HG02884 (cell line): ENCODE data around the gene COX19.
"Not testable (repeated sequence)": the region's sequence is repeated elsewhere in the genome, so short reads cannot be mapped to it uniquely, and the experiment has no call there.

ENCODE experiments used
- ATAC-seq: cut with Tn5 transposase; IDR thresholded peaks from one replicate; pipeline ENCODE4 v1.9.1; 2021; ENCODE audit warnings: mild to moderate bottlenecking, moderate library complexity; ENCODE audit not compliant: unreplicated experiment

COX19 gene

DNA sequence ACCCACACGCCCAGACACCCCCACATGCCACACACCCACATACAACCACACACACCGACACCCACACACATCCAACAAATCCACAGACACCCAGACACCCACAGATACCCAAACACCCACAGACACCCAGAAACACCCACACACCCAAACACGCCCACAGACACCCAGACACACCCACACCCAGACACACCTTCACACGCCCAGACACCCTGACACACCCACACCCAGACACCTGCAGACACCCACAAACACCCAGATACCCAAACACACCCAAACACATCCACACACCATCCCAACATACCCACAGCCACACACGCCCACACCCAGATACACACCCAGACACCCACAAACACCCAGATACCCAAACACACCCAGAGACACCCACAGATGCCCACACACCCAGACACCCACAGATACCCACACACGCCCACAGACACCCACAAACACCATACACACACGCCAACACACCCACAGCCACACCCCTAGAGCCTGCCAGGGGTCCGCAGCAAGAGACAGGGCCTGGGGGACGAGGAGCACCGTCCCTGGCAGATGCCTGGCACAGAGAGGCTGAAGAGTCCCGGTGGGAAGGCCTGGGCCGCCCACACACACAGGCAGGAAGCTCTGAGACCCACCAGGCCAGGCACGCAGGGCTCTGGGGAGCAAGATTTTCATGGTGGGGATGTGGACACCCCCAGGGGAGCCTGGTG lies 36.1 kb upstream of the COX19 start:
- no peak for ATAC-seq

DNA sequence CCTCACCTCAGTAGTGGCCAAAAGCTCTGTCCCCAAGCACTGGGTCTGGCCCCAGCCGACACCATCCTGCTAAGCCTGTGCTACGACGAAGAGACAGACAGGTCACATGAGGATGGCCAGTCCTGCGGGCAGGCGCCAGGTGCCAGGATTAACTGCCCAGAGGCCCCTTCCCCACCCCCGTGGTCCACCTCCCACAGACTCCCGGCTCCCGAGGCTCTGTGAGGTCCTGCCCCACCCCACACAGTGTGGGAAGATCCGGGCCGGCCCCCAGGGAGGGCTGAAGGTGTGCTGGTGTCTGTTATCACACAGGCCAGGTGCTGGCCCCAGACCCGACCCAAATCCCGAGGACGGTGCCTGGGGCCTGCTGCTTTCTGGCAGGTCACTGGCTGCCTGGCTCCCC lies 34.9 kb upstream of the COX19 start:
- no peak for ATAC-seq

DNA sequence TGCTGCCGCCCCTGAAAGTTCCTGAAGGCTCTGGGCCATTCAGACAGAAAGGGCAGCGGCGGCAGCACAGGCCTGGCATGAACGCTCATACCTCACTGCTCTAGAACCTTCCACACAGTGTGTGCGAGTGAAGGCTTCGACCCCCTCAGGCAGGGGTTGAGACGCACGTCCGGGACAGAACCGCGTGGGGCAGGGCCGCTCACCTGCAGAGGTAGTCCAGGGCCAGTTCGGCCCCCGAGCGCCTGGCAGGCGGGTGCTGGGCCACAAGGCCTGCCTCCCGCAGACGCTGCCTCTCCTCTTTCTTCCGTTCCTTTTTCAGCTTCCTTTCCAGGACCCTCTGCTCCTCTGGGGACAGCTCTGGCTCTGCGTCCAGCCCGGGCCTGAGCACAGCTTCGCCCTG lies 34.4 kb upstream of the COX19 start:
- no peak for ATAC-seq

DNA sequence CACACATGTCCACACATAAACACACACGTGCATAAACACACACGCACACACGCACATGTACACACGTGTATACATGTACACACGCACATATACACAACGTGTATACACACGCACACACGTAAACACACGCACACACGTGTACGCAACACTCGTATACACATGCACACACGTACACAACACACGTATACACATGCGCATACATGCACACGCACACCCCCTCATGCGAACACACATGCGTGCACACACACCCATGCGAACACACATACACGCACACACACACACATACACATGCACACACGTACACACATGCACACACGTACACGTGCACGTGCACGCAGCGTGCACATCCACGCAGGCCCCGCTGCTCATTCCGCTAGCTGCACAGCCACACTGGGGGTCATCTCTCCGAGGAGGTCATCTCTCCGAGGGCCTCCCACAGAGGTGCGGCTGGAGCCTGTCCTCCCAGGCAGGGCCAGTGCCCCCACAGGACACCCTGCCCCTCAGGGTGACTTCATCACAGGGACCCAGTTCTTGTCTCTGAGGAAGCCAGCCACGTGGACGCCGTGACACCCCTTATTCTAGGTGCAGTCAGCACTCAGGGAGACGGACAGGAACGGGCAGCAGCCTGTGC lies 33.5 kb upstream of the COX19 start:
- no peak for ATAC-seq

DNA sequence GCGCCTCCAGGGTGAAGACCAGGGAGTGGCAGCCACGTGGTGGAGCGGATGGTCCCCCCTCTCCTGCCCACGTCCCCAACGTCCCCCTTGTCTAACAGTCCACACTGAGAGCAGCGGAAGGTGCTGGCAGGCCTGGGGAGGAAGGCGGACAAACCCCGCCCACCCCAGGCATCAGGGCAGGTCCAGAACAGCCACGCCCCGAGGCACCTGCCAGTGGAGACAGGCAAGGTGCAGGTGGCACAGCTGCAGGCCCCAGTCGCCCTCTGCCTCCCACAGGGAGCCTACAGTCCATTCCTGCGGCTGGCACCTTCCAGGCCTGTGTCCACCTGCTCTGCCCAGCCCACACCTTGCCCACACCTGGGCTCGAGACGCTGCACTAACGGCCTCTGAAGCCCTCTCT lies 32.6 kb upstream of the COX19 start:
- no peak for ATAC-seq

DNA sequence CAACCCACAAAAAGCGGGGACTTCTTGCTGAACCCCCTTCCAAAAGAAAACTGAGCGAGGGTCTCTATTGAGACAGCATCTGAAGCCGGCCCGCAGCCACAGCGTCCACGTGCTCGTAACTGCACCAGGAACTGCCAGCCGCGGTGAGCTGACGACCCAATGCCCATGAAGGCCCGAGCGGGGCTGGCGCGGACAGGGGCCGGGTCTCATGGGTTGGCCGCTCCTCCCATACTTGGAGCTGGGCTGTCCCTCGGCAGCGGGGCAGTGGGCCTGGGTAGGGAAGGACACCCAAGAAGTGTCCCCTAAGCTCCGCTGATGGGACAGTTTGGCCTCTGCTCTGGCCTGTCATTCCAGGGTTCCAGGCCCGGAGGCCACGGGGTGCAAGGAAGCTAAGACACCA lies 30.0 kb upstream of the COX19 start:
- ATAC-seq = no peak

GRCh38 chr7:1004018-1004852 lies 28.9 kb upstream of the COX19 start:
- no peak for ATAC-seq

DNA sequence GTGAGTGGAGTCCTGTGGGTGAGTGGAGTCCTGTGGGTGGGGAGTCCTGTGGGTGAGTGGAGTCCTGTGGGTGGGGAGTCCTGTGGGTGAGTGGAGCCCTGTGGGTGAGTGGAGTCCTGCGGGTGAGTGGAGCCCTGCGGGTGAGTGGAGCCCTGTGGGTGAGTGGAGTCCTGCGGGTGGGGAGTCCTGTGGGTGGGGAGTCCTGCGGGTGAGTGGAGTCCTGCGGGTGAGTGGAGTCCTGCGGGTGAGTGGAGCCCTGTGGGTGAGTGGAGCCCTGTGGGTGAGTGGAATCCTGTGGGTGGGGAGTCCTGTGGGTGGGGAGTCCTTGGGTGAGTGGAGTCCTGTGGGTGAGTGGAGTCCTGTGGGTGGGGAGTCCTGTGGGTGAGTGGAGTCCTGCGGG lies 27.1 kb upstream of the COX19 start:
- not testable (repeated sequence) for ATAC-seq

- not testable (repeated sequence) for ATAC-seq
Measured at GRCh38 chr7:1002026-1002425, 26.7 kb upstream of the COX19 start.

DNA sequence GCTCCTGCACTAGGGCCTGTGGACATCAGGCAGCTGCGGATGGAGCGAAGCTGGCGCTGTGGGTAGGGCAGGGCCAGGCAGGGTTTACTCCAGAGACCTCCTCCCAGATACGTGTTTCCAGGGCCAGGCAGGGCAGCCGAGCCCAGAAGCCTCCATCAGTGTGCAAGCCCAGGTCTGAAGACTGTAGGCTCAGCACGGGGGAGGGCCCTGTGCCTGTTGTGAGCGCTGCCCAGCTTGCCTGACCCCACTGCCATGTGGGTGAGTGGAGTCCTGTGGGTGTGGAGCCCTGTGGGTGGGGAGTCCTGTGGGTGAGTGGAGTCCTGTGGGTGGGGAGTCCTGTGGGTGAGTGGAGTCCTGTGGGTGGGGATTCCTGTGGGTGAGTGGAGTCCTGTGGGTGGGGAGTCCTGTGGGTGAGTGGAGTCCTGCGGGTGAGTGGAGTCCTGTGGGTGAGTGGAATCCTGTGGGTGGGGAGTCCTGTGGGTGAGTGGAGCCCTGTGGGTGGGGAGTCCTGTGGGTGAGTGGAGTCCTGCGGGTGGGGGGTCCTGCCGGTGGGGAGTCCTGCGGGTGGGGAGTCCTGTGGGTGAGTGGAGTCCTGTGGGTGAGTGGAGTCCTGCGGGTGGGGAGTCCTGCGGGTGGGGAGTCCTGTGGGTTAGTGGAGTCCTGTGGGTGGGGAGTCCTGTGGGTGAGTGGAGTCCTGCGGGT lies 25.9 kb upstream of the COX19 start:
- ATAC-seq = not testable (repeated sequence)

DNA sequence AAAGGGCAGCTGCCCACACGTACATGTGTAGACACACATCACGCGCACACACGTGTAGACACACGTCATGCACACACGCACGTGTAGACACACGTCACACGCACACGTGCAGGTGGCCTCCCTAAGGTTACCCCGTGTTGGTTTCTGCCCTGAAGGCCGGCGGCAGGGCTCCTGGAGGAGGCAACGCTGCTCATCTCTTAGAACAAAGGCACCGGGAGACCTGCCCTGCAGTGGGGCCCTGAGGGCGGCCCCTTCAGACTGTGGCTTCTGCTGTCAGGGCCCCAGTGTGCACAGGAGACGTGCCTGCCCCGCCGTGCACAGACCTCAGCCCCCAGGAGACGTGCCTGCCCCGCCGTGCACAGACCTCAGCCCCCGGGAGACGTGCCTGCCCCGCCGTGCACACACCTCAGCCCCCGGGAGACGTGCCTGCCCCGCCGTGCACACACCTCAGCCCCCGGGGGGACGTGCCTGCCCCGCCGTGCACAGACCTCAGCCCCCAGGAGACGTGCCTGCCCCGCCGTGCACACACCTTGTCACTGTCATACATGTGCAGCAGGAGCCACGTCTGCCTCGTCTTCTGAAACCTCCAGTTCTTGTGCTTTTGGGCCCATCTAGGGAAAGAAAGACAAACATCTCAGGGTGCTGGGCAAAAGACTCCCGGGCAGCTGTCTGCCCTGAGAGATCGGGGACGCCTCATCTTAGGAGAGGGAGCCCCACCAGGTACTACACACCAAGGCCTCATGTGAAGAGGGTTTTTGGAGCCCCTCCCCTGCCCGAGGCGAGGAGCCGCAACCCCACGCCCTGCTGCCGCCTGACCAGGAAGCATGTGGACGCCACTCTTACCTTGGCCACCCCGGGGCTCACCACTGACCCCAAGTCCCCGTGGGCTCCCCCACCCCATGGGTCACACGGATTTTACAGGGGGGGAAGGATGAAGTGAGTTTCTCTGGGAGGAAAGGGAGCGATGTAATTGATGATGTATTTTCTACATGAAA lies 24.9 kb upstream of the COX19 start:
- ATAC-seq = no peak

- no peak for ATAC-seq
Measured at GRCh38 chr7:999149-999879, 24.0 kb upstream of the COX19 start.

GRCh38 chr7:997404-998395 lies 22.4 kb upstream of the COX19 start:
- no peak for ATAC-seq

DNA sequence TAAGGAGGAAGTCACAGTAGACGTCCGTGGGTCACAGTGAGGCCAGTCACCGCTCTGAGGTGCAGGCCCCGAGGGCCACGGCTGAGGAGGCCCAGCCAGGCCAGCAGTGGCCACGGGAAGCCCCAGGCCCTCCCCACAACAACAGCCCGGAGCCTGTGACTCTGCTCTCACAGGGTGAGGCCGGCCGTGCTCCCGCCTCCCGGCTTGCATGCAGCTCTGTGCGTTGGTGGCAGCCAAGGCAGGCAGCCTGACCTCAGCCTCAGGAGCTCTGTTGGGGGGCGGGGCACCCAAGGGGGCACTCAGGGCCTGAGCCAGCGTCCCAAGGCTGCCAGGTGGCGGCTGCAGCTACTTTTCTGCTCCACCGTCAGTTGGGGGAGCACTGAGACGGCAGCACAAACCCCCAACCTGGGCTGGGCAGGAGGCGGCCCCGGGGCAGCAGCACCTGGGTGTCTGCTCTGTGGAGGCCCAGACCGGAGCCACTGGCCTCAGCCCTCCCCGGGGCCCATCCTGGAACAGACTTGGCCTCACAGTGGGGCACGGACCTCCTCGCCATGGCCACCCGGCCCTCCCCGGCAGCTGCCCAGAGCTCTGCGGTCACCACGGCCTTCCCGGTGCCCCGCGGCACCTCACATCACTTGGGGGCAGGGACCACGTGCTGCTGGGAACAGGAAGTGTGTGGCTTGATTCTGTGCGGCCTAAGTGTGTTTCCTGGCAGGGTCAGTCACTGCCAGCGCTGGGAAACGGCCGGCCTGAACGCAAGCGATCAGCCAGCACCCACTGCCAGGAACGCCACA lies 20.9 kb upstream of the COX19 start:
- ATAC-seq = no peak

DNA sequence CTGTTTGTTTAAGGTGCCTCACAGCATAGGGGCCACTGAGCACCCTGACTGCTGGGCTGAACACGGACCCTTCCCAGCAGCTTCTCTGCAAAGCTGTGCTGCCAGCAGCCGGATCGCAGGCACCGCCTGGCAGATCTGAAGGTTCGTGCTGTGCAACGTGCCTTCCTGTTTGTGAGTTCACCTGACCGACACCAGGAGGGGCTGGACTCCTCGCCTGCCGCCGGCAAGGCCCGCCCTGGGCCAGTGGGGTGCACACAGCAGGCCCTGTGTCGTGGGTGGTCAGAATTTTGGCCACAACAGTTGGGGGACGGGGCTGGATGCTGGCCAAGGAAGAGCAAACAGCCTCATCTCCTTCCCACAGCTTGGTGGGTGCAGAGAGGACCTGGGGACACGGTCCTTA lies 20.2 kb upstream of the COX19 start:
- ATAC-seq = no peak

DNA sequence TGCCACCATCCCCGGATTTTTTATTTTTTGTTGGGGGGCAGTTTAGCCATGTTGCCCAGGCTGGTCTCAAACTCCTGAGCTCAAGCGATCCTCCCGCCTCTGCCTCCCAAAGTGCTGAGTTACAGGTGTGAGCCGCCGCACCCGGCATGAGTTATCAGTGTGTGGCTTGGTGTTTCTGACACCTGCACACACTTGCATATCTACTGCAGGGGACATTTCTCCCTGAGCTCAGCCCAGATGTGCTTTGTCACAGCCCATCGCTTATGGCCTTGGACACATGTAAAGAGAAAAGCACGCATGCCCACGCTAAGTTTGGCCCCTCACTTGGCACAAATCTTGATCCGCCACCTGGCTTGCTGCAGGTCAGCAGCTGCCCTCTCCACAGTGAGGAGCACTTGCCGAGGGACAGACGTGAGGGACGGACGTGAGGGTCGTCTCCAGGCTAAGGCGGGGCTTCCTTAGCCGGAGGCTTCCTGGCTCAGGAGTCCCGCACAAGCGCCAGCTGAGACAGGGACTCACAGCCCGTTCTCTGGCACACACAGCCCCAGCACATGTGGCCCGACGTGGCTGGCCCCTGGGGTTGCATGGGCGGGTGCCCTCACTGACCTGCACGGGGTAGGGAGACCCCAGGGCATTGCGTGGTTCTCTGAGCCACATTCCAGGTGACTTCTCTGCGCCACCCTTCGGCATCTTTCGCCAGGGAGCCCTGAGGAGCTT lies 19.4 kb upstream of the COX19 start:
- no peak for ATAC-seq
